Midbrain (tissue), 1 donor: ENCODE data around the gene ZNF536.
"Not testable (repeated sequence)": the region's sequence is repeated elsewhere in the genome, so short reads cannot be mapped to it uniquely, and the experiment has no call there.

Source experiments
- DNase-seq: peaks from one replicate; lab custom pipeline; 2025; lab: John Stamatoyannopoulos, UW

The ZNF536 gene

GRCh38 chr19:30341611-30342201, 30.5 kb upstream of the ZNF536 start:
- no peak for DNase-seq

- no peak for DNase-seq
Measured at GRCh38 chr19:30342901-30343300, 29.3 kb upstream of the ZNF536 start.

- DNase-seq = peak; percentile 54
Measured at GRCh38 chr19:30344446-30345425, 27.4 kb upstream of the ZNF536 start.

GRCh38 chr19:30345686-30346085, 26.5 kb upstream of the ZNF536 start:
- DNase-seq = no peak

- not testable (repeated sequence) for DNase-seq
Measured at GRCh38 chr19:30346468-30346867, 25.7 kb upstream of the ZNF536 start.

GRCh38 chr19:30349131-30349730, 23.0 kb upstream of the ZNF536 start:
- no peak for DNase-seq

- no peak for DNase-seq
Measured at GRCh38 chr19:30350692-30351663, 21.2 kb upstream of the ZNF536 start.

GRCh38 chr19:30351774-30352173, 20.4 kb upstream of the ZNF536 start:
- no peak for DNase-seq

- DNase-seq = no peak
Measured at GRCh38 chr19:30353394-30353945, 18.7 kb upstream of the ZNF536 start.

GRCh38 chr19:30355586-30355985, 16.6 kb upstream of the ZNF536 start:
- no peak for DNase-seq

GRCh38 chr19:30356951-30357579, 15.1 kb upstream of the ZNF536 start:
- no peak for DNase-seq

GRCh38 chr19:30357580-30357954, 14.6 kb upstream of the ZNF536 start:
- no peak for DNase-seq

- DNase-seq = no peak
Measured at GRCh38 chr19:30358319-30358718, 13.9 kb upstream of the ZNF536 start.

GRCh38 chr19:30358821-30359580, 13.2 kb upstream of the ZNF536 start:
- DNase-seq = no peak

GRCh38 chr19:30359936-30360335, 12.2 kb upstream of the ZNF536 start:
- DNase-seq = no peak

- DNase-seq = peak; percentile 27
Measured at GRCh38 chr19:30360376-30361106, 11.6 kb upstream of the ZNF536 start.

GRCh38 chr19:30361107-30361447, 11.1 kb upstream of the ZNF536 start:
- DNase-seq = no peak

GRCh38 chr19:30361721-30362120, 10.5 kb upstream of the ZNF536 start:
- DNase-seq = no peak

GRCh38 chr19:30362156-30362754, 9.9 kb upstream of the ZNF536 start:
- DNase-seq = no peak
